GM20431 (cell line): ENCODE measurements around the gene KRTAP4-2.
"Not testable (repeated sequence)": the region's sequence is repeated elsewhere in the genome, so short reads cannot be mapped to it uniquely, and the experiment has no call there.

Source experiments
- in situ Hi-C: fragments of 300-500 bp; cut with MseI, MboI; formaldehyde crosslinking; loops from one replicate; pipeline ENCODE4 v1.15.0; 2020; ENCODE audit warnings: low sequenced_read_pairs; ENCODE audit not compliant: unreplicated experiment

KRTAP4-2 gene

GRCh38 chr17:41167561-41167960 lies 10.5 kb downstream of the KRTAP4-2 start:
- in situ Hi-C loops: no loop called here

GRCh38 chr17:41163828-41164227 lies 14.2 kb downstream of the KRTAP4-2 start:
- in situ Hi-C loops: no loop called here

- in situ Hi-C loops: no loop called here
These were observed 17.4 kb downstream of the KRTAP4-2 start, which contains the start of gene KRTAP4-4 for GRCh38 chr17:41160648-41161047. Gene KRTAP4-4, minus strand, starts transcription at chr17:41160748. Its CDS starts 57 bp downstream, at chr17:41160691.

- in situ Hi-C loops: not testable (repeated sequence)
These were observed 17.8 kb downstream of the KRTAP4-2 start for GRCh38 chr17:41160190-41160589.

- in situ Hi-C loops: no loop called here
These were observed 24.2 kb downstream of the KRTAP4-2 start for GRCh38 chr17:41153856-41154255.

- in situ Hi-C loops: no loop called here
These were observed 26.5 kb downstream of the KRTAP4-2 start for GRCh38 chr17:41151525-41151924.

GRCh38 chr17:41150026-41150425 lies 28.0 kb downstream of the KRTAP4-2 start:
- in situ Hi-C loops: no loop called here

GRCh38 chr17:41149652-41149985 lies 28.4 kb downstream of the KRTAP4-2 start, which contains the start of gene KRTAP4-5:
Gene KRTAP4-5, minus strand, starts transcription at chr17:41149825. Its CDS starts 58 bp downstream, at chr17:41149767.
- in situ Hi-C loops: no loop called here

GRCh38 chr17:41148971-41149651 lies 28.9 kb downstream of the KRTAP4-2 start:
- in situ Hi-C loops: not testable (repeated sequence)

- in situ Hi-C loops: no loop called here
These were observed 30.4 kb downstream of the KRTAP4-2 start for GRCh38 chr17:41147531-41148204.

GRCh38 chr17:41145261-41145660 lies 32.8 kb downstream of the KRTAP4-2 start:
- in situ Hi-C loops: no loop called here

- in situ Hi-C loops: no loop called here
These were observed 33.2 kb downstream of the KRTAP4-2 start for GRCh38 chr17:41144846-41145245.

GRCh38 chr17:41141361-41141760 lies 36.7 kb downstream of the KRTAP4-2 start:
- in situ Hi-C loops: no loop called here

- in situ Hi-C loops: no loop called here
These were observed 37.5 kb downstream of the KRTAP4-2 start, which contains the start of gene KRTAP4-6 for GRCh38 chr17:41140360-41141131. Gene KRTAP4-6, minus strand, starts transcription at chr17:41140544. Its CDS starts 57 bp downstream, at chr17:41140487.

- in situ Hi-C loops: not testable (repeated sequence)
These were observed 38.2 kb downstream of the KRTAP4-2 start for GRCh38 chr17:41139865-41140264.

- in situ Hi-C loops: no loop called here
These were observed 43.9 kb downstream of the KRTAP4-2 start for GRCh38 chr17:41133880-41134735.

GRCh38 chr17:41131979-41132378 lies 46.0 kb downstream of the KRTAP4-2 start:
- in situ Hi-C loops: no loop called here
